ENCODE data around the gene PHF10. TPM values are rescaled to one million over a fixed set of nuclear protein-coding genes. Genes with fewer than 3 reads are reported as not detected.

The PHF10 gene
- total and polyA plus RNA-seq, 9 donors, result 37.9 to 102 (median 70.0) TPM

DNA sequence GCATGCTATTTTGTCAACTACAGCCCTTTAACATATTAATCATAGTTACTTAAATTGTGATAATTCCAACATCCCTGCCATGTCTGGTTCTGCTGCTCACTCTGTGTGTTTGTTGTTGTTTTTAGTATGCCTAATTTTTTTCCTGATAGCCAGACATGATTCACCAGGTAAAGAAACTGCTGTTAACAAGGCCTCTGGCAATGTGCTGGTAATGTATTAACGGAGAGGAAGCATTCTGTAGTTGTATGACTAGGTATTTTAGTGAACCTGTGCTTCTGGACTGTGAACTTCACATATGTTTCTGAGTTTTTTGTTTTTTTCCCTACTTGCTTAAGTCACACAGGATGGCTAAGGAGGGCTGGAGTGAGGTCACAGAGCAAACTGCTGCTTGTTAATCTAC is 22.3 kb upstream of the PHF10 start:
- Histone ChIP-seq H3K4me3 (no peak overlapping the region), H3K27ac (no peak overlapping the region), H3K9me3 (no peaks in the 10 kb centered on the region), H3K27me3 (no peaks in the 10 kb centered on the region), H3K4me1 (ENCODE audit: insufficient read depth) (no peaks in the 10 kb centered on the region), H3K36me3 (no peaks in the 10 kb centered on the region)
- DNase-seq, result no peak
- TF ChIP-seq POLR2A (IDR thresholded peaks at IDR 0.05) (no peak), EP300 (IDR thresholded peaks at IDR 0.05) (no peak)
- TF ChIP-seq, protein P1, sequence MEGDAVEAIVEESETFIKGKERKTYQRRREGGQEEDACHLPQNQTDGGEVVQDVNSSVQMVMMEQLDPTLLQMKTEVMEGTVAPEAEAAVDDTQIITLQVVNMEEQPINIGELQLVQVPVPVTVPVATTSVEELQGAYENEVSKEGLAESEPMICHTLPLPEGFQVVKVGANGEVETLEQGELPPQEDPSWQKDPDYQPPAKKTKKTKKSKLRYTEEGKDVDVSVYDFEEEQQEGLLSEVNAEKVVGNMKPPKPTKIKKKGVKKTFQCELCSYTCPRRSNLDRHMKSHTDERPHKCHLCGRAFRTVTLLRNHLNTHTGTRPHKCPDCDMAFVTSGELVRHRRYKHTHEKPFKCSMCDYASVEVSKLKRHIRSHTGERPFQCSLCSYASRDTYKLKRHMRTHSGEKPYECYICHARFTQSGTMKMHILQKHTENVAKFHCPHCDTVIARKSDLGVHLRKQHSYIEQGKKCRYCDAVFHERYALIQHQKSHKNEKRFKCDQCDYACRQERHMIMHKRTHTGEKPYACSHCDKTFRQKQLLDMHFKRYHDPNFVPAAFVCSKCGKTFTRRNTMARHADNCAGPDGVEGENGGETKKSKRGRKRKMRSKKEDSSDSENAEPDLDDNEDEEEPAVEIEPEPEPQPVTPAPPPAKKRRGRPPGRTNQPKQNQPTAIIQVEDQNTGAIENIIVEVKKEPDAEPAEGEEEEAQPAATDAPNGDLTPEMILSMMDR (IDR thresholded peaks at IDR 0.05), result no peak
- 82 to 89% (median 84%) methylated on average over 1 of the region's 1 CpG for WGBS, 3 donors
- intact Hi-C loops (cut with DNase I), result no loop called here

DNA sequence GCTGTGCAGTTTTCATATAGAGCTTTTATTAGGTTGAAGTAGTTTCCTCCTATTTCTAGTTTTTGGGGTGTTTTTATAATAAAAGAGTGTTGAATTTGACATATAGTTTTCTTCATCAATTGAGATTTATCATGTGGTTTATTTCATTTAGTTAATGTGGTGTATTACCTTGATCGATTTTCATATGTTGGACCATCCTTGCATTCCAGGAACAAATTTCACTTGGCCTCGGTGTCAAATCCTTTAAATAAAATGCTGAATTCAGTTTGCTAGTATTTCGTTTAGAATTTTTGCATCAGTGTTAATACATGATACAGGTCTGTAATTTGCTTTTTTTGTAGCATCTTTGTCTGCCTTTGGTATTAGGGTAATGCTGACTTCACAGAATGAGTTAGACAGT is 21.1 kb upstream of the PHF10 start:
- Histone ChIP-seq H3K36me3 (no peaks in the 10 kb centered on the region), H3K9me3 (no peaks in the 10 kb centered on the region), H3K27ac (no peak overlapping the region), H3K27me3 (no peaks in the 10 kb centered on the region), H3K4me3 (no peak overlapping the region), H3K4me1 (ENCODE audit: insufficient read depth) (no peaks in the 10 kb centered on the region)
- TF ChIP-seq POLR2A (IDR thresholded peaks at IDR 0.05), result no peak
- TF ChIP-seq, protein P1 (IDR thresholded peaks at IDR 0.05), result no peak
- no peak for TF ChIP-seq EP300 (IDR thresholded peaks at IDR 0.05)
- 87% methylated on average over 3 of the region's 3 CpGs for WGBS, 3 donors
- intact Hi-C loops (cut with DNase I), result no loop called here
- no peak for DNase-seq

DNA sequence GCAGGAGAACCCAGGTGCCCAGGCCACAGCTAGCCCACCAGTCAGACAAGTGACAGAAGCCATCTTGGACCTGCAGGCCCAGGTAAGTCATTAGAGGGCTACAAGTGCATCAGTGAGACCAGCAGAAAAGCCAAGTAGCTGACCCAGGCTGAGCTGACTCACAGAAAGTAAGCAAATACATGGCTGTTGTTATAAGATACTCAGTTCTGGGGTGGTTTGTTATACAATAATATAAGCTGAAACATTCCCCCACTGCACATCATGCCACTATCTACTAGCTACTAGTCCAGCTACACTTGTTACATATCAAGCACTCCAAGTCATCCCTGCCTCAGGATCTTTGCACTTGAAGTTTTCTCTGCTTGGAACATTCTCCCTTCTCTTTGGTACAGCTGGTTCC is 17.0 kb upstream of the PHF10 start:
- intact Hi-C loops (cut with DNase I), result no loop called here
- Histone ChIP-seq H3K27me3 (no peaks in the 10 kb centered on the region), H3K27ac (no peak overlapping the region), H3K9me3 (no peaks in the 10 kb centered on the region), H3K4me1 (ENCODE audit: insufficient read depth) (no peaks in the 10 kb centered on the region), H3K36me3 (no peaks in the 10 kb centered on the region), H3K4me3 (no peak overlapping the region)
- TF ChIP-seq EP300 (IDR thresholded peaks at IDR 0.05) (no peak), POLR2A (IDR thresholded peaks at IDR 0.05) (no peak)
- TF ChIP-seq, protein P1 (IDR thresholded peaks at IDR 0.05), result no peak
- DNase-seq, result no peak

DNA sequence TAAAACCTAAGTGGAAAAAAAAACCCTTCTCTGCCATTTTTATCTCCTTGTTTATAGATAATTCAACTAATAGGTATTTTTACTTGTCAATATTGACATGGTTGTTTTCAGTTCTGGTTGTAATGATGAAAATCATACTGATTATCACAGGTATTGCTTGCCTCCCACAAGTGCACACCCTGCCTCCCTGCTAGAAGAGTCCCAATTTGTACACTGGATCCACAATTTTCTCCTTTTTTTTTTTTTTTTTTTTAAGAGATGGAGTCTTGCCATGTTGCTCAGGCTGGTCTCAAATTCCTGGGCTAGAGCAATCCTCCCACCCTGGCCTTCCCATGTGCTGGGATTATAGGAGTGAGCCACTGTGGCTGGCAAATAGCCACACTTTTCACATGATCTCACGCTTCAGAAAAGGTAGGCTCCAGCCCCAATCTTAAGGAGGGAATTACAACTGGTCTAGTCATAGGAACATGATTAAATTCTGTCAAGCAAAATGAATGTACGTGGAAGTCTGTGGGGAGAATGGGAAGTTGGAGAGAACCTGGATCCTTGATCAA is 14.8 kb upstream of the PHF10 start:
- Histone ChIP-seq H3K4me1 (ENCODE audit: insufficient read depth) (no peaks in the 10 kb centered on the region), H3K27ac (no peak overlapping the region), H3K27me3 (no peaks in the 10 kb centered on the region), H3K36me3 (no peaks in the 10 kb centered on the region), H3K4me3 (no peak overlapping the region), H3K9me3 (no peaks in the 10 kb centered on the region)
- no peak for DNase-seq
- TF ChIP-seq POLR2A (IDR thresholded peaks at IDR 0.05) (no peak), EP300 (IDR thresholded peaks at IDR 0.05) (no peak)
- TF ChIP-seq, protein P1 (IDR thresholded peaks at IDR 0.05), result no peak
- 53 to 60% (median 55%) methylated on average over 2 of the region's 2 CpGs for WGBS, 3 donors
- intact Hi-C loops (cut with DNase I), result no loop called here
